GM12801 (cell line): ENCODE results near the gene SPAST.

Source experiments
- TF ChIP-seq, protein P1 (sequence below): IDR thresholded peaks from one replicate; pipeline ENCODE4 v1.5.1; 2011; ENCODE audit warnings: control low read depth; ENCODE audit not compliant: insufficient read length; ENCODE audit errors: extremely low read depth

SPAST gene

GRCh38 chr2:32118055-32118454, 54.7 kb downstream of the SPAST start:
- TF ChIP-seq, protein P1, sequence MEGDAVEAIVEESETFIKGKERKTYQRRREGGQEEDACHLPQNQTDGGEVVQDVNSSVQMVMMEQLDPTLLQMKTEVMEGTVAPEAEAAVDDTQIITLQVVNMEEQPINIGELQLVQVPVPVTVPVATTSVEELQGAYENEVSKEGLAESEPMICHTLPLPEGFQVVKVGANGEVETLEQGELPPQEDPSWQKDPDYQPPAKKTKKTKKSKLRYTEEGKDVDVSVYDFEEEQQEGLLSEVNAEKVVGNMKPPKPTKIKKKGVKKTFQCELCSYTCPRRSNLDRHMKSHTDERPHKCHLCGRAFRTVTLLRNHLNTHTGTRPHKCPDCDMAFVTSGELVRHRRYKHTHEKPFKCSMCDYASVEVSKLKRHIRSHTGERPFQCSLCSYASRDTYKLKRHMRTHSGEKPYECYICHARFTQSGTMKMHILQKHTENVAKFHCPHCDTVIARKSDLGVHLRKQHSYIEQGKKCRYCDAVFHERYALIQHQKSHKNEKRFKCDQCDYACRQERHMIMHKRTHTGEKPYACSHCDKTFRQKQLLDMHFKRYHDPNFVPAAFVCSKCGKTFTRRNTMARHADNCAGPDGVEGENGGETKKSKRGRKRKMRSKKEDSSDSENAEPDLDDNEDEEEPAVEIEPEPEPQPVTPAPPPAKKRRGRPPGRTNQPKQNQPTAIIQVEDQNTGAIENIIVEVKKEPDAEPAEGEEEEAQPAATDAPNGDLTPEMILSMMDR: no peak

DNA sequence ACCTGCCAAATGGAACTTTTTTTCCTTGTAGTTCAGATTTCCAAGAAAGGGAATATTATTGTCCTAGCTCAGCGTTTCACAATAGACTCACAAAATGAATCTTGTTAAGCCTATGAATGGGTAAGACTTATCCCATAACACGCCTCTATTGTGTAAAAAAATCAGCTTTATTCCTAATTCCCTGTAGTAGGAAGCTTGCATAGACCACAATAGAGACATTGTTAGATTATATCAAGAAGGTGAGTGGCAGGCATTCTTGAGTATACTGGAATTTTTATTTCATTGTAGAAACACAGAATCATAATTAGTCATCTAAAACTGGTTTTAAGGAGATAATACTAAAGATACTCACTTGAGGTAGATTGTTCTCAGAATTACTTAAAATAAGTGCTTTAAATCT, 55.8 kb downstream of the SPAST start:
- TF ChIP-seq, protein P1: no peak

DNA sequence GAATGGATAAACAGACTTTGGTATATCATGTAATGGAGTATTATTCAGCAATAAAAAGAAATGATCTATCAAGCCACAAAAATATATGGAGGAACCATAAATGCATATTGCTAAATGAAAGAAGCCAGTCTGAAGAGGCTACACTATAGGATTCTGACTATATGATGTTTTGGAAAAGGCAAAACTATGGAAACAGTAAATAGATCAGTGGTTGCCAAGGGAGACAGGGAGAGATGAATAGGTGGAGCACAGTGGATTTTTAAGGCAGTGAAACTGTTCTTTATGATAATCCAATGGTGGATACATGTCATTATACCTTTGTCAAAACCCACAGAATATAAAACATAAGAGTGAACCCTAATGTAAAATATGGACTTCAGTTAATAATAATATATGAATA, 61.3 kb downstream of the SPAST start:
- TF ChIP-seq, protein P1: no peak

DNA sequence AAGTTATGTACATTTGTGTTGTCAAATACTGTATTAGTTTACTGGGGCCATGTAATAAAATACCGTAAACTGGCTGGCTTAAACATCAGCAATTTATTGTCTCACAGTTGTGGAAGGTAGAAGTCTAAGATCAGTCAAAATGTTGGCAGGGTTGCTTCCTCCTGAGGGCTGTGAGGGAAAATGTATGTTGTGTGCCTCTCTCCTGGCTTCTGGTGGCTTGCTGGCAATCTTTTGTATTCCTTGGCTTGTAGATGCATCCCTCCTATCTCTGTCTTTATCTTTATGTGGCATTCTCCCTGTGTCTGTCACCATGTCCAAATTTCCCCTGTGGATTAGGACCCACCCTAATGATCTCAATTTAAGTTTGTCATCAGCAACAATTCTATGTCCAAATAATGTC, 65.3 kb downstream of the SPAST start:
- TF ChIP-seq, protein P1: no peak

DNA sequence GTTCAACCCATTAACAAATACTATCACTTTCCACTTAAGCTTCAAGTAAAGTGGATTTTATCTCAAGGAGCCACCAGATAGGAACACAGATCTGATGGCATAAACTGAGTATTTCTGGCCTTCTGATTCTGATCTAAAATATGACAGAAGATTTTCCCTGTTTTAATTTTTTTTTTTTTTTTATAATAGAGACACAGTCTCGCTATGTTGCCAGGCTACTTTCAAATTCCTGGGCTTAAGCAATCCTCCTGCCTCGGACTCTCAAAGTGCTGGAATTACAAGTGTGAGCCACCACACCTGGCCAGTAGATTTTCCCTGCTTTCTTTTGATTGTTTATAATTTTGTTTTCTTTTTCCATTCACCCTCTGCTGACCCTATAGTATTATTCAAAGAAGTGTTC, 65.7 kb downstream of the SPAST start:
- TF ChIP-seq, protein P1: no peak

DNA sequence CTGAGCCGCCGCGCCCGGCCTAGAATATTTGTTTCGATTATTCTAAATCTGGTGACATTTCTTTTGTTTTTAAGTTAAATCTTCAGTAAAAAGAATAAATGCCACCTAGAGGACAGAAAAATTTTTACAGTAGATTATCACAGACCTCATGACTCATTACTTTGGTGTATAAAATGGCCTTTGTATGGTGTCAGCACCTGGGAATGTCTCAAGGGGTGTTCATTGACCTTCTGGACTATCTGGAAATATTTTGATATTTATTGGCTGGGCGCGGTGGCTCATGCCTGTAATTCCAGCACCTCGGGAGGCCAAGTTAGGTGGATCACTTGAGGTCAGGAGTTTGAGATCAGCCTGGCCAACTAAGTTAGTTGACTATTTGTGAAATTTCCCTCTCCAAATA, 72.1 kb downstream of the SPAST start:
- TF ChIP-seq, protein P1: no peak

GRCh38 chr2:32136097-32136496, 72.7 kb downstream of the SPAST start:
- TF ChIP-seq, protein P1: no peak

GRCh38 chr2:32159678-32160077, 96.3 kb downstream of the SPAST start:
- TF ChIP-seq, protein P1: no peak
